HL-60 (cell line): ENCODE data around the gene ETV6.
A peak's percentile ranks its signal among the peaks of the same experiment; 100 is the strongest.

ENCODE experiments used
- DNase-seq, 2 experiments: peaks; one replicate each; pipeline ENCODE4 v3.0.0-alpha.2; 2010 to 2020; ENCODE audit warnings: low read depth in 1 of 2, low spot score in 1 of 2
- H3K27ac ChIP-seq: fragments of 250-450 bp; sonication (Bioruptor Pico); replicated peaks from 2 replicates; pipeline ENCODE4 v1.5.1; 2020; ENCODE audit warnings: mild to moderate bottlenecking, moderate library complexity
- H3K27me3 ChIP-seq: fragments of 250-450 bp; sonication (Bioruptor Pico); 2 replicates; pipeline ENCODE4 v1.5.1; 2021; ENCODE audit warnings: mild to moderate bottlenecking, moderate library complexity; ENCODE audit not compliant: insufficient read depth, poor library complexity, severe bottlenecking
- H3K4me3 ChIP-seq: replicated peaks from 2 replicates; pipeline ENCODE4 v1.5.1; 2011; ENCODE audit warnings: mild to moderate bottlenecking, control low read depth, low read length; ENCODE audit not compliant: insufficient read depth
- GABPA ChIP-seq: IDR thresholded peaks from 2 replicates; pipeline ENCODE4 v1.6.1; 2012; ENCODE audit warnings: low read depth
- POLR2AphosphoS5 ChIP-seq: IDR thresholded peaks from 2 replicates; pipeline ENCODE4 v1.6.1; 2012; ENCODE audit warnings: low read depth
- SPI1 ChIP-seq: IDR thresholded peaks from 2 replicates; pipeline ENCODE4 v1.6.1; 2012; ENCODE audit warnings: low read depth, mild to moderate bottlenecking, borderline replicate concordance
- TF ChIP-seq, protein P1 (sequence below): IDR thresholded peaks from one replicate; pipeline ENCODE4 v1.5.1; 2011; ENCODE audit warnings: low read length, control low read depth, inconsistent platforms; ENCODE audit not compliant: insufficient read depth
- TF ChIP-seq, protein P2 (sequence below): IDR thresholded peaks from 2 replicates; pipeline ENCODE4 v1.6.1; 2012; ENCODE audit warnings: low read depth; ENCODE audit not compliant: insufficient replicate concordance

Gene ETV6

DNA sequence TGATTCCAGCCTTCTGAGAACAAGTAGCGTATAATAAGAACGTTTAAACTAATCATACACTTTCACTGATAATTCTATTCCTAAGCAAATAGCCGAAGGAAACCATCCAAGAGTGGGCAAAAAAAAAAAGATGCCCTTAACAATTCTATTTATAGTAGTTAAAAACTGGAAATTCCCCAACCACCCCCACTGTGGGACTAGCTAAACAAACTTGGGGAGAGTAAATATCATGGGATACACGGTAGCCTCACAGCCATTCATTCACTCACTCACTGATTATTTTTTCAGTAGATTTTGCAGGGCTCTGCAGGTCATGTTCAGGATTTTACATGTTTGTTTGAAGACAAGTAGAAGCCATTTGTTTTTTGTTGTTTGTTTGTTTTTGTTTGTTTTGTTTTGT, 197.0 kb downstream of the ETV6 start:
- Histone ChIP-seq H3K27ac (no peak overlapping the region), H3K27me3 (no peaks in the 10 kb centered on the region), H3K4me3 (no peak overlapping the region)
- DNase-seq = no peak
- TF ChIP-seq POLR2AphosphoS5 = no peak
- TF ChIP-seq GABPA = no peak
- TF ChIP-seq, protein P1, sequence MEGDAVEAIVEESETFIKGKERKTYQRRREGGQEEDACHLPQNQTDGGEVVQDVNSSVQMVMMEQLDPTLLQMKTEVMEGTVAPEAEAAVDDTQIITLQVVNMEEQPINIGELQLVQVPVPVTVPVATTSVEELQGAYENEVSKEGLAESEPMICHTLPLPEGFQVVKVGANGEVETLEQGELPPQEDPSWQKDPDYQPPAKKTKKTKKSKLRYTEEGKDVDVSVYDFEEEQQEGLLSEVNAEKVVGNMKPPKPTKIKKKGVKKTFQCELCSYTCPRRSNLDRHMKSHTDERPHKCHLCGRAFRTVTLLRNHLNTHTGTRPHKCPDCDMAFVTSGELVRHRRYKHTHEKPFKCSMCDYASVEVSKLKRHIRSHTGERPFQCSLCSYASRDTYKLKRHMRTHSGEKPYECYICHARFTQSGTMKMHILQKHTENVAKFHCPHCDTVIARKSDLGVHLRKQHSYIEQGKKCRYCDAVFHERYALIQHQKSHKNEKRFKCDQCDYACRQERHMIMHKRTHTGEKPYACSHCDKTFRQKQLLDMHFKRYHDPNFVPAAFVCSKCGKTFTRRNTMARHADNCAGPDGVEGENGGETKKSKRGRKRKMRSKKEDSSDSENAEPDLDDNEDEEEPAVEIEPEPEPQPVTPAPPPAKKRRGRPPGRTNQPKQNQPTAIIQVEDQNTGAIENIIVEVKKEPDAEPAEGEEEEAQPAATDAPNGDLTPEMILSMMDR = no peak
- TF ChIP-seq, protein P2, sequence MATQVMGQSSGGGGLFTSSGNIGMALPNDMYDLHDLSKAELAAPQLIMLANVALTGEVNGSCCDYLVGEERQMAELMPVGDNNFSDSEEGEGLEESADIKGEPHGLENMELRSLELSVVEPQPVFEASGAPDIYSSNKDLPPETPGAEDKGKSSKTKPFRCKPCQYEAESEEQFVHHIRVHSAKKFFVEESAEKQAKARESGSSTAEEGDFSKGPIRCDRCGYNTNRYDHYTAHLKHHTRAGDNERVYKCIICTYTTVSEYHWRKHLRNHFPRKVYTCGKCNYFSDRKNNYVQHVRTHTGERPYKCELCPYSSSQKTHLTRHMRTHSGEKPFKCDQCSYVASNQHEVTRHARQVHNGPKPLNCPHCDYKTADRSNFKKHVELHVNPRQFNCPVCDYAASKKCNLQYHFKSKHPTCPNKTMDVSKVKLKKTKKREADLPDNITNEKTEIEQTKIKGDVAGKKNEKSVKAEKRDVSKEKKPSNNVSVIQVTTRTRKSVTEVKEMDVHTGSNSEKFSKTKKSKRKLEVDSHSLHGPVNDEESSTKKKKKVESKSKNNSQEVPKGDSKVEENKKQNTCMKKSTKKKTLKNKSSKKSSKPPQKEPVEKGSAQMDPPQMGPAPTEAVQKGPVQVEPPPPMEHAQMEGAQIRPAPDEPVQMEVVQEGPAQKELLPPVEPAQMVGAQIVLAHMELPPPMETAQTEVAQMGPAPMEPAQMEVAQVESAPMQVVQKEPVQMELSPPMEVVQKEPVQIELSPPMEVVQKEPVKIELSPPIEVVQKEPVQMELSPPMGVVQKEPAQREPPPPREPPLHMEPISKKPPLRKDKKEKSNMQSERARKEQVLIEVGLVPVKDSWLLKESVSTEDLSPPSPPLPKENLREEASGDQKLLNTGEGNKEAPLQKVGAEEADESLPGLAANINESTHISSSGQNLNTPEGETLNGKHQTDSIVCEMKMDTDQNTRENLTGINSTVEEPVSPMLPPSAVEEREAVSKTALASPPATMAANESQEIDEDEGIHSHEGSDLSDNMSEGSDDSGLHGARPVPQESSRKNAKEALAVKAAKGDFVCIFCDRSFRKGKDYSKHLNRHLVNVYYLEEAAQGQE = no peak
- TF ChIP-seq SPI1 = no peak

DNA sequence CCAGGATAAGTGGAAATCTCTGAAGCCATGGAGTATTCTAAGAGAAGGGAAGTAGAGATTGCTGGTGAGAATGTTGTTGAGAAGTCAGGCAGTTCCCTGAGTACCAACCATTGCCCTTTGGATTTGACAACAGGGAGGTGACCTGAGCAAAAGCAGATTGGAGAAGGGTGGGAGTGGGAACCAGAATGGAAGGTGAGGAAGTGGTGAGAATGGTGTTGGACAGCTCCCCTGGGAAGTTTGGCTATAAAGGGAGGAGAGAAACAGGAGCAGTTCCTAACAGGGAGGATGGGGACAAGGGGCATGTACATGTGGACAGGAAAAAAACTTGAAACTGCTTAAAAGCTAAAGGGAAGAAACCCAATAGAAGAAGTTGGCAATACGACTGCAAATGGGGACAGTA, 198.1 kb downstream of the ETV6 start:
- DNase-seq = no peak
- TF ChIP-seq, protein P1 = no peak
- TF ChIP-seq SPI1 = no peak
- TF ChIP-seq POLR2AphosphoS5 = no peak
- no peak for TF ChIP-seq GABPA
- TF ChIP-seq, protein P2 = peak; percentile 83
- Histone ChIP-seq H3K27ac (no peak overlapping the region), H3K4me3 (no peak overlapping the region), H3K27me3 (no peaks in the 10 kb centered on the region)

GRCh38 chr12:11849757-11850504, 200.5 kb downstream of the ETV6 start:
- no peak overlapping the region for H3K4me3 ChIP-seq
- DNase-seq = no peak
- TF ChIP-seq POLR2AphosphoS5 = 0 out of 2 replicates have a peak, but pooled peaks have one; percentile 14
- TF ChIP-seq SPI1 = no peak
- no peak overlapping the region for H3K27ac ChIP-seq
- H3K27me3 ChIP-seq = no peaks in the 10 kb centered on the region

DNA sequence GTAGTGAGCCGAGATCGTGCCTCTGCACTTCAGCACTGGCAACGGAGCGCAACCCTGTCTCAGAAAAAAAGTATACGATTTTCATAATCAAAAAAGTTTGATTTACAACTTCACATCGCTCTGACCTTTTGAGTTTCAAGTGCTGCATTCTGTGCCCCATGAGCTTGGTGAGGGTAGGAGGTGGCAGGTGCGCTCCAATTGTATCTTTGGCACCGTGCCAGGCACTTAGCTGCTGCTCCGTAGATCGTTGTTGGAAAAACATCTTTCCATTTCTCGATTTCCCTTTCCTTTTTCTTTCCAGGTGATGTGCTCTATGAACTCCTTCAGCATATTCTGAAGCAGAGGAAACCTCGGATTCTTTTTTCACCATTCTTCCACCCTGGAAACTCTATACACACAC, 203.7 kb downstream of the ETV6 start:
- peak overlapping the region; percentile 92 for H3K27ac ChIP-seq
- no peaks in the 10 kb centered on the region for H3K27me3 ChIP-seq
- TF ChIP-seq, protein P2 = no peak
- peak; percentile 64; the same call in 1 of the 2 replicates for TF ChIP-seq POLR2AphosphoS5
- no peak overlapping the region for H3K4me3 ChIP-seq
- no peak for DNase-seq
